Keratinocyte (primary cell): ENCODE results near the gene MEG3. TPM values are rescaled to one million over a fixed set of nuclear protein-coding genes. Genes with fewer than 3 reads are reported as not detected.

ENCODE experiments used
- DNase-seq: peaks from one replicate; pipeline ENCODE4 v3.0.0-alpha.2; 2011; ENCODE audit warnings: low read depth, missing footprints, low spot score
- FAIRE-seq: peaks from 2 replicates; lab custom pipeline; 2011; peaks lifted over from hg19 to GRCh38; lab: Jason Lieb, UNC
- H2AFZ ChIP-seq: 2 replicates; pipeline ENCODE4 v1.6.0; 2012; ENCODE audit warnings: low read length, control low read depth, inconsistent platforms; ENCODE audit not compliant: control insufficient read depth
- H3K27ac ChIP-seq: 2 replicates; pipeline ENCODE4 v1.5.1; 2011; ENCODE audit warnings: low read length; ENCODE audit not compliant: control insufficient read depth, insufficient read depth
- H3K27me3 ChIP-seq: 3 replicates; pipeline ENCODE4 v1.6.0; 2011; ENCODE audit warnings: low read length; ENCODE audit not compliant: control insufficient read depth, insufficient read depth; ENCODE audit errors: extremely low read depth
- H3K36me3 ChIP-seq, 2 experiments: 2 replicates in 1 of 2; 3 replicates in 1 of 2; pipeline ENCODE4 v1.5.1; 2011; ENCODE audit warnings: low read length in 2 of 2, mild to moderate bottlenecking in 1 of 2; ENCODE audit not compliant: control insufficient read depth in 2 of 2, insufficient read depth in 2 of 2; ENCODE audit errors: extremely low read depth in 1 of 2
- H3K4me1 ChIP-seq: 3 replicates; pipeline ENCODE4 v1.5.1; 2011; ENCODE audit warnings: low read length; ENCODE audit not compliant: control insufficient read depth, insufficient read depth; ENCODE audit errors: extremely low read depth
- H3K4me2 ChIP-seq: 3 replicates; pipeline ENCODE4 v1.6.0; 2011; ENCODE audit warnings: low read depth, low read length; ENCODE audit not compliant: control insufficient read depth, insufficient read depth; ENCODE audit errors: extremely low read depth
- H3K4me3 ChIP-seq, 3 experiments: fragments of 200-600 bp in 1 of 3; sonication (generic) in 1 of 3; 2 replicates in 2 of 3; 3 replicates in 1 of 3; pipeline ENCODE4 v1.5.1; 2011 to 2016; ENCODE audit warnings: low read length in 3 of 3, mild to moderate bottlenecking in 3 of 3, control low read depth in 2 of 3, inconsistent platforms in 1 of 3, low read depth in 1 of 3, mixed read lengths in 1 of 3, mixed run types in 1 of 3, moderate library complexity in 1 of 3; ENCODE audit not compliant: control insufficient read depth in 2 of 3, insufficient read depth in 2 of 3; ENCODE audit errors: extremely low read depth in 1 of 3
- H3K79me2 ChIP-seq: 2 replicates; pipeline ENCODE4 v1.6.0; 2012; ENCODE audit warnings: low read length; ENCODE audit not compliant: control insufficient read depth, insufficient read depth
- H3K9ac ChIP-seq: 3 replicates; pipeline ENCODE4 v1.6.0; 2011; ENCODE audit warnings: low read length; ENCODE audit not compliant: control insufficient read depth, insufficient read depth; ENCODE audit errors: extremely low read depth
- H3K9me1 ChIP-seq: 3 replicates; pipeline ENCODE4 v1.6.0; 2011; ENCODE audit warnings: low read length; ENCODE audit not compliant: control insufficient read depth, insufficient read depth; ENCODE audit errors: extremely low read depth
- H3K9me3 ChIP-seq: 2 replicates; pipeline ENCODE4 v1.5.1; 2012; ENCODE audit warnings: low read depth, low read length; ENCODE audit not compliant: control insufficient read depth
- H4K20me1 ChIP-seq: 3 replicates; pipeline ENCODE4 v1.6.0; 2011; ENCODE audit warnings: low read length; ENCODE audit not compliant: control insufficient read depth, insufficient read depth; ENCODE audit errors: extremely low read depth
- EZH2 ChIP-seq: IDR thresholded peaks from one replicate; pipeline ENCODE4 v1.6.1; 2012; ENCODE audit warnings: inconsistent platforms, mild to moderate bottlenecking, low read length, moderate library complexity
- dilution Hi-C: fragments of 300-500 bp; cut with MboI; formaldehyde crosslinking; loops from one replicate; pipeline ENCODE4 v1.7.0; 2020; ENCODE audit warnings: low sequenced_read_pairs; ENCODE audit not compliant: extremely low pct_ligation_motif_present
- polyA plus RNA-seq, 5 experiments: library from polyadenylated mRNA; depleted of rRNA in 3 of 5; stranded (reverse) in 3 of 5; stranded (forward) in 1 of 5; unstranded in 1 of 5; fragments of >200 nt; gene quantifications; 1 replicate in 1 of 5; 2 replicates in 3 of 5; 3 replicates in 1 of 5; pipeline versions ENCODE4 v1.2.1 to v1.2.3, GENCODE V29; 2011 to 2012; ENCODE audit warnings: missing spikeins in 2 of 5, low read depth in 1 of 5, low replicate concordance in 1 of 5
- TF ChIP-seq, protein P1 (sequence below), 3 experiments: IDR thresholded peaks in 1 of 3; conservative IDR thresholded peaks in 1 of 3; optimal IDR thresholded peaks in 1 of 3; 2 replicates in 2 of 3; 3 replicates in 1 of 3; pipeline versions ENCODE3 to v1.5.1; 2011; ENCODE audit warnings: low read length in 3 of 3, mild to moderate bottlenecking in 3 of 3, moderate library complexity in 2 of 3, control low read depth in 1 of 3, inconsistent platforms in 1 of 3; ENCODE audit not compliant: insufficient read depth in 2 of 3; ENCODE audit errors: extremely low read depth in 1 of 3

The MEG3 gene
- polyA plus RNA-seq, 1 donor (not counting 4 experiments of a cell fraction or from before 2014, with no cell fraction given): 5.6 TPM

DNA sequence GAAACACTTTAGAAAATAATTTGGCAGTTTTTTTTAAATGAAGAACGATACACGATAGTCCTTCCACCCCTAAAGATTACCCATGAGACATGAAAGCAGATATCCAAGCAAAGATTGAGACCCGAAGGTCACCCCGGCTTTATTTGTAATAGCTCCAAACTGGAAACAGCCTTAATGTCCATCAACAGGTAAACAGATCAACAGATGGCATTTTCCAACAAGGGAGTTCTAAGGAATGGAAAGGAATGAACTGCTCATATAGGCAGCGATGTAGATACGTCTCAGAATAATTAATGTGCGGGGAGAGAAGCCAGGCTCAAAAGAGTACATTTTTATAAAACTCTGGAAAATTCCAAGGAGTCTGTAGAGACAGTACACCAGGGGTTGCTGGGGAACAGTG is 23.7 kb upstream of the MEG3 start:
- H3K4me3 ChIP-seq: no peak overlapping the region
- DNase-seq (no peak), FAIRE-seq (no peak)
- no peaks in the 10 kb centered on the region for H3K79me2 ChIP-seq
- H4K20me1 ChIP-seq: no peaks in the 10 kb centered on the region
- dilution Hi-C loops: no loop called here
- no peak overlapping the region for H3K9ac ChIP-seq
- H3K4me1 ChIP-seq: no peaks in the 10 kb centered on the region
- H3K27ac ChIP-seq: no peak overlapping the region
- no peak for TF ChIP-seq EZH2
- TF ChIP-seq, protein P1, sequence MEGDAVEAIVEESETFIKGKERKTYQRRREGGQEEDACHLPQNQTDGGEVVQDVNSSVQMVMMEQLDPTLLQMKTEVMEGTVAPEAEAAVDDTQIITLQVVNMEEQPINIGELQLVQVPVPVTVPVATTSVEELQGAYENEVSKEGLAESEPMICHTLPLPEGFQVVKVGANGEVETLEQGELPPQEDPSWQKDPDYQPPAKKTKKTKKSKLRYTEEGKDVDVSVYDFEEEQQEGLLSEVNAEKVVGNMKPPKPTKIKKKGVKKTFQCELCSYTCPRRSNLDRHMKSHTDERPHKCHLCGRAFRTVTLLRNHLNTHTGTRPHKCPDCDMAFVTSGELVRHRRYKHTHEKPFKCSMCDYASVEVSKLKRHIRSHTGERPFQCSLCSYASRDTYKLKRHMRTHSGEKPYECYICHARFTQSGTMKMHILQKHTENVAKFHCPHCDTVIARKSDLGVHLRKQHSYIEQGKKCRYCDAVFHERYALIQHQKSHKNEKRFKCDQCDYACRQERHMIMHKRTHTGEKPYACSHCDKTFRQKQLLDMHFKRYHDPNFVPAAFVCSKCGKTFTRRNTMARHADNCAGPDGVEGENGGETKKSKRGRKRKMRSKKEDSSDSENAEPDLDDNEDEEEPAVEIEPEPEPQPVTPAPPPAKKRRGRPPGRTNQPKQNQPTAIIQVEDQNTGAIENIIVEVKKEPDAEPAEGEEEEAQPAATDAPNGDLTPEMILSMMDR (optimal IDR thresholded peaks at IDR 0.05 in 1 of 3, IDR thresholded peaks at IDR 0.05 in 1 of 3, conservative IDR thresholded peaks at IDR 0.05 in 1 of 3; ENCODE audit: extremely low read depth in 1 of 3, insufficient read depth in 2 of 3, low read length in 3 of 3): no peak
- no peaks in the 10 kb centered on the region for H3K9me3 ChIP-seq
- H3K9me1 ChIP-seq: no peaks in the 10 kb centered on the region
- H3K27me3 ChIP-seq: no peaks in the 10 kb centered on the region
- no peak overlapping the region for H2AFZ ChIP-seq
- no peak overlapping the region for H3K4me2 ChIP-seq
- no peaks in the 10 kb centered on the region for H3K36me3 ChIP-seq

DNA sequence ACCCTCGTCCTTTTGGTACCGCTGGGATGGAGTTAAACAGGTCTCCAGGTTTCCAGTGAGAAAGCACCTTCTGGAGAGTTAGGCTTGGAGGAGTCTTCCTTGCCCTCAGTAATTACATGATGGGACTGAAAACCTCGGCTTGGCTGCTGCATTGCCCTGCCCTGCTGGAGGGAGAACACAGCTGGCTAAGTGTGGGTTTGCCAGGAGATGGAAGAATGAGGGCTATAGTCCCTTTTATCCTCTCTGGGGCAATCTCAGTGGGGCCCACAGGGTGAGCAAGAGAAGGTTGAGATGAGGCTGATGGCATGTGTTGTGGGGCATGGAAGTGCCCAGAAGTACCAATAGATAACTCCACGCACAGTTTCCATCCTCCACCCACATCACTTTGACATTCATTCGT is 23.2 kb upstream of the MEG3 start:
- DNase-seq: no peak
- no peak overlapping the region for H3K27ac ChIP-seq
- H3K9me1 ChIP-seq: no peaks in the 10 kb centered on the region
- H3K79me2 ChIP-seq: no peaks in the 10 kb centered on the region
- dilution Hi-C loops: no loop called here
- FAIRE-seq: no peak
- peaks cover 3% of the 10 kb centered on the region for H3K9me3 ChIP-seq
- no peak overlapping the region for H2AFZ ChIP-seq
- no peak overlapping the region for H3K4me2 ChIP-seq
- no peaks in the 10 kb centered on the region for H3K4me1 ChIP-seq
- no peak overlapping the region for H3K9ac ChIP-seq
- no peaks in the 10 kb centered on the region for H3K27me3 ChIP-seq
- TF ChIP-seq, protein P1 (optimal IDR thresholded peaks at IDR 0.05 in 1 of 3, IDR thresholded peaks at IDR 0.05 in 1 of 3, conservative IDR thresholded peaks at IDR 0.05 in 1 of 3; ENCODE audit: extremely low read depth in 1 of 3, insufficient read depth in 2 of 3, low read length in 3 of 3): no peak
- no peak for TF ChIP-seq EZH2
- H3K4me3 ChIP-seq: no peak overlapping the region
- no peaks in the 10 kb centered on the region for H4K20me1 ChIP-seq
- no peaks in the 10 kb centered on the region for H3K36me3 ChIP-seq
